B cell (primary cell): ENCODE measurements around the gene LHFPL6. TPM values are rescaled to one million over a fixed set of nuclear protein-coding genes. Genes with fewer than 3 reads are reported as not detected.

Experiments
- ATAC-seq: fragments of 200-7000 bp; cut with Tn5 transposase; one replicate; pipeline ENCODE4 v1.10.0; 2021; ENCODE audit warnings: low read depth, mild to moderate bottlenecking, moderate number of reproducible peaks, moderate library complexity
- CTCF ChIA-PET: fragments of 350-600 bp; sonication (Branson Sonifier 250); formaldehyde crosslinking; loops from one replicate; lab custom pipeline; 2021; ENCODE audit warnings: antibody characterized with exemption, inconsistent platforms; lab: Charles Lee
- POLR2A ChIA-PET: fragments of 350-600 bp; sonication (Branson Sonifier 250); formaldehyde crosslinking; loops from one replicate; lab custom pipeline; 2021; ENCODE audit warnings: antibody characterized with exemption; lab: Charles Lee
- DNase-seq: peaks from one replicate; pipeline ENCODE4 v3.0.0; 2013
- H2AFZ ChIP-seq: 2 replicates; pipeline ENCODE4 v1.6.1; 2012; ENCODE audit warnings: mild to moderate bottlenecking, low read depth, low read length; ENCODE audit not compliant: insufficient read depth, poor library complexity, severe bottlenecking
- H3K27ac ChIP-seq, 2 donors: 1 replicate in 1 of 2; 2 replicates in 1 of 2; pipeline ENCODE4 v1.5.1; 2012 to 2013; ENCODE audit warnings: low read length in 2 of 2, mild to moderate bottlenecking in 2 of 2, moderate library complexity in 1 of 2
- H3K27me3 ChIP-seq, 4 experiments: fragments of 200-600 bp in 1 of 4; sonication (generic) in 1 of 4; replicated peaks in 1 of 4; 1 replicate in 2 of 4; 2 replicates in 2 of 4; pipeline versions ENCODE4 v1.6.1 to v1.7.0; 2013 to 2016; ENCODE audit warnings: low read length in 3 of 4, mild to moderate bottlenecking in 2 of 4, mixed read lengths in 1 of 4, moderate library complexity in 1 of 4; ENCODE audit not compliant: insufficient read depth in 4 of 4, control insufficient read depth in 3 of 4; ENCODE audit errors: control extremely low read depth in 1 of 4
- H3K36me3 ChIP-seq, 2 experiments: replicated peaks in 1 of 2; 1 replicate in 1 of 2; 2 replicates in 1 of 2; pipeline versions ENCODE4 v1.6.1 to v1.7.1; 2013; ENCODE audit warnings: low read length in 1 of 2; ENCODE audit not compliant: insufficient read depth in 2 of 2, control insufficient read depth in 1 of 2; ENCODE audit errors: control extremely low read depth in 1 of 2, extremely low read depth in 1 of 2
- H3K4me1 ChIP-seq, 2 donors: fragments of 200-600 bp in 1 of 2; sonication (generic) in 1 of 2; 1 replicate in 1 of 2; 2 replicates in 1 of 2; pipeline versions ENCODE4 v1.5.1 to v1.6.1; 2013 to 2017; ENCODE audit warnings: low read length in 2 of 2; ENCODE audit not compliant: control insufficient read depth in 2 of 2, insufficient read depth in 2 of 2
- H3K4me2 ChIP-seq: replicated peaks from 2 replicates; pipeline ENCODE3; 2012; ENCODE audit warnings: mild to moderate bottlenecking, low read depth, low read length; ENCODE audit not compliant: poor library complexity, severe bottlenecking
- H3K4me3 ChIP-seq, 5 experiments: fragments of 200-600 bp in 1 of 5; sonication (generic) in 1 of 5; 1 replicate in 3 of 5; 2 replicates in 2 of 5; pipeline versions ENCODE4 v1.5.1 to v1.7.0; 2011 to 2016; ENCODE audit warnings: low read length in 4 of 5, mild to moderate bottlenecking in 4 of 5, low read depth in 2 of 5, control low read depth in 1 of 5, moderate library complexity in 1 of 5; ENCODE audit not compliant: insufficient read depth in 1 of 5; ENCODE audit errors: control extremely low read depth in 1 of 5, extremely low read depth in 1 of 5
- H3K79me2 ChIP-seq: fragments of 200-600 bp; sonication (generic); one replicate; pipeline ENCODE4 v1.6.0; 2016; ENCODE audit warnings: low read length; ENCODE audit not compliant: control insufficient read depth, insufficient read depth
- H3K9ac ChIP-seq: fragments of 200-600 bp; sonication (generic); 2 replicates; pipeline ENCODE4 v1.6.1; 2017; ENCODE audit warnings: mild to moderate bottlenecking, low read length, moderate library complexity
- H3K9me3 ChIP-seq, 3 donors: one replicate each; pipeline versions ENCODE4 v1.6.1 to v1.7.1; 2013; ENCODE audit warnings: low read length in 2 of 3; ENCODE audit not compliant: control insufficient read depth in 2 of 3, insufficient read depth in 1 of 3; ENCODE audit errors: control extremely low read depth in 1 of 3
- H4K20me1 ChIP-seq: 2 replicates; pipeline ENCODE4 v1.6.0; 2012; ENCODE audit warnings: mild to moderate bottlenecking, low read length; ENCODE audit not compliant: insufficient read depth, control insufficient read depth, poor library complexity, severe bottlenecking
- H3K27ac Mint-ChIP-seq: one replicate; pipeline ENCODE4 v1.8.0; 2021; ENCODE audit warnings: mixed read lengths
- H3K27me3 Mint-ChIP-seq: one replicate; pipeline ENCODE4 v1.8.0; 2021; ENCODE audit warnings: mixed read lengths
- H3K4me1 Mint-ChIP-seq: one replicate; pipeline ENCODE4 v1.8.0; 2021; ENCODE audit warnings: mixed read lengths
- H3K4me3 Mint-ChIP-seq: one replicate; pipeline ENCODE4 v1.8.0; 2021; ENCODE audit warnings: mixed read lengths
- H3K9me3 Mint-ChIP-seq: one replicate; pipeline ENCODE4 v1.8.0; 2022; ENCODE audit warnings: mixed read lengths; ENCODE audit not compliant: insufficient read depth
- EZH2 ChIP-seq: IDR thresholded peaks from 2 replicates; pipeline ENCODE4 v1.6.1; 2012; ENCODE audit warnings: borderline replicate concordance, low read depth, mild to moderate bottlenecking, moderate library complexity, low read length; ENCODE audit not compliant: insufficient read depth, poor library complexity, severe bottlenecking
- WGBS: methylation state at CpG from one replicate; pipeline ENCODE4 v1.1.5; 2013; ENCODE audit warnings: missing lambda C conversion rate; ENCODE audit not compliant: insufficient coverage; 5-methylcytosine and 5-hydroxymethylcytosine counted together
- intact Hi-C: fragments of 100-400 bp; cut with micrococcal nuclease; formaldehyde crosslinking; loops from one replicate; pipeline ENCODE4 v1.10.0; 2022
- polyA plus RNA-seq: library from polyadenylated mRNA; depleted of rRNA; stranded (reverse); fragments of >200 nt; gene quantifications from 2 replicates; pipeline ENCODE4 v1.2.3, GENCODE V29; 2012
- total RNA-seq, 2 donors: library from RNA; stranded (reverse); fragments of 120-200 nt in 1 of 2; gene quantifications; 1 replicate in 1 of 2; 2 replicates in 1 of 2; pipeline versions ENCODE4 v1.2.3 to v1.2.4, GENCODE V29; 2013 to 2022
- TF ChIP-seq, protein P1 (sequence below): fragments of 200-600 bp; IDR thresholded peaks from one replicate; pipeline ENCODE4 v1.8.0; 2022; ENCODE audit warnings: antibody characterized with exemption, mild to moderate bottlenecking

Gene LHFPL6
- total and polyA plus RNA-seq, 2 donors (not counting 1 experiment from before 2014, with no cell fraction given): 0.01 TPM; not detected in 1

DNA sequence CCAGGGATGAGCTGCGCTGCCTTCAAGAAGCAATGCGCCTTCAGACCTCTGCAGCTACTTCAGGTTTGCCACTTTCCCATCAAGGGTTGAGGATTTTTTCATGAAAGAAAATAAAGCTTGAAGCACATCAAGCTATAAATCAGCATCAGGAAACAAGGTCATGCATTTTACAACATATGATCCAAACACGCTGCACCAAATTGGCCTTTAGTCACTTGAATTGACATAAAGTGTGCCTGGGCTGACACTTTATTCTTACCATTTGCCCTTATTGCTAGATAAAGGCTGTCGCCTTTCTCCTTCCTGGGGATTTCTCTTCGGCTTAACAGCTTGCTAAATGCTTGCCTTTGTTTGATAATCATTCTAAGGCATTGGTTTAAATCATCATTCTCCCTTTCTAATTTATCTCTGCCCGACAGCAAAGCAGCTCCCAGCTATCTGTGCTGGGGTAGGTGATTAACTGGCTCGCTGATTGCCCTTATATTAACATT, 87.7 kb downstream of the LHFPL6 start:
- Histone ChIP-seq H3K27ac (no peak overlapping the region), H3K27me3 (no peaks in the 10 kb centered on the region), H3K79me2 (no peaks in the 10 kb centered on the region), H3K4me3 (no peak overlapping the region), H2AFZ (no peak overlapping the region), H4K20me1 (no peaks in the 10 kb centered on the region), H3K9me3 (no peaks in the 10 kb centered on the region), H3K36me3 (no peaks in the 10 kb centered on the region), H3K4me2 (no peak overlapping the region), H3K4me1 (no peaks in the 10 kb centered on the region), H3K9ac (no peak overlapping the region)
- TF ChIP-seq, protein P1, sequence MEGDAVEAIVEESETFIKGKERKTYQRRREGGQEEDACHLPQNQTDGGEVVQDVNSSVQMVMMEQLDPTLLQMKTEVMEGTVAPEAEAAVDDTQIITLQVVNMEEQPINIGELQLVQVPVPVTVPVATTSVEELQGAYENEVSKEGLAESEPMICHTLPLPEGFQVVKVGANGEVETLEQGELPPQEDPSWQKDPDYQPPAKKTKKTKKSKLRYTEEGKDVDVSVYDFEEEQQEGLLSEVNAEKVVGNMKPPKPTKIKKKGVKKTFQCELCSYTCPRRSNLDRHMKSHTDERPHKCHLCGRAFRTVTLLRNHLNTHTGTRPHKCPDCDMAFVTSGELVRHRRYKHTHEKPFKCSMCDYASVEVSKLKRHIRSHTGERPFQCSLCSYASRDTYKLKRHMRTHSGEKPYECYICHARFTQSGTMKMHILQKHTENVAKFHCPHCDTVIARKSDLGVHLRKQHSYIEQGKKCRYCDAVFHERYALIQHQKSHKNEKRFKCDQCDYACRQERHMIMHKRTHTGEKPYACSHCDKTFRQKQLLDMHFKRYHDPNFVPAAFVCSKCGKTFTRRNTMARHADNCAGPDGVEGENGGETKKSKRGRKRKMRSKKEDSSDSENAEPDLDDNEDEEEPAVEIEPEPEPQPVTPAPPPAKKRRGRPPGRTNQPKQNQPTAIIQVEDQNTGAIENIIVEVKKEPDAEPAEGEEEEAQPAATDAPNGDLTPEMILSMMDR: no peak
- no peak for TF ChIP-seq EZH2
- no peak overlapping the region for H3K27ac Mint-ChIP-seq
- intact Hi-C loops: no loop called here
- no peak for ATAC-seq
- H3K9me3 Mint-ChIP-seq: no peaks in the 10 kb centered on the region
- POLR2A ChIA-PET: no interaction called here
- peaks cover 4% of the 10 kb centered on the region for H3K27me3 Mint-ChIP-seq
- no CpG with 5 or more reads among the region's 7 CpGs for WGBS
- H3K4me3 Mint-ChIP-seq: no peak overlapping the region
- CTCF ChIA-PET: no interaction called here
- H3K4me1 Mint-ChIP-seq: no peaks in the 10 kb centered on the region
- DNase-seq: no peak

DNA sequence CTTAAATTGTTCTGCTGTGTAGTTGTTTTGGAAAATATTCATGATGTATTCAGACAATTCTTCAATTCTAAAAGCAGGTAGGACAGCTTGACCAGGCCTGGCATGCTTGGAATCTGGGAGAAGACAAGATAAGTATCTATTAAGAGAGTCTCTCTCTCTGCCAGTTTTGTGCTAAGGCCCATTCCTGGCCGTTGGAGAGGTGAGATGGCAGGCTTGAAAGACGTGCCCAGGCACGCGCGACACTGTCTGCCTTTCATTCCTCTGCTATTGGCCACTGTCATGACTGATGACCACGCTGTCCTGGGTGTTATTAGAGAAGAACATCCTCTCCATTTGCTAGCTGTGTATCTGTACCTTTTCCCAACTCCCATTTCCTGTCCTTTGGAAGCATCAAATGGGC, 90.3 kb downstream of the LHFPL6 start:
- no peak overlapping the region for H3K9ac ChIP-seq
- no peak overlapping the region for H3K4me3 Mint-ChIP-seq
- ATAC-seq (no peak), DNase-seq (no peak)
- no peak overlapping the region for H2AFZ ChIP-seq
- 78% methylated on average over 2 of the region's 6 CpGs for WGBS
- H3K36me3 ChIP-seq: no peaks in the 10 kb centered on the region
- no peak overlapping the region for H3K27ac ChIP-seq
- H3K4me1 Mint-ChIP-seq: no peaks in the 10 kb centered on the region
- H3K9me3 Mint-ChIP-seq: no peaks in the 10 kb centered on the region
- peaks cover under 1% of the 10 kb centered on the region for H3K27me3 Mint-ChIP-seq
- H4K20me1 ChIP-seq: no peaks in the 10 kb centered on the region
- no peak overlapping the region for H3K4me2 ChIP-seq
- H3K27me3 ChIP-seq: no peaks in the 10 kb centered on the region
- no peak overlapping the region for H3K4me3 ChIP-seq
- ChIA-PET POLR2A (no interaction called here), CTCF (no interaction called here)
- no peak overlapping the region for H3K27ac Mint-ChIP-seq
- H3K4me1 ChIP-seq: no peaks in the 10 kb centered on the region
- H3K9me3 ChIP-seq: no peaks in the 10 kb centered on the region
- no peaks in the 10 kb centered on the region for H3K79me2 ChIP-seq
- intact Hi-C loops: no loop called here
- no peak for TF ChIP-seq EZH2
- TF ChIP-seq, protein P1: no peak
